Measurements from ENCODE around the gene IGFBP4.

DNA sequence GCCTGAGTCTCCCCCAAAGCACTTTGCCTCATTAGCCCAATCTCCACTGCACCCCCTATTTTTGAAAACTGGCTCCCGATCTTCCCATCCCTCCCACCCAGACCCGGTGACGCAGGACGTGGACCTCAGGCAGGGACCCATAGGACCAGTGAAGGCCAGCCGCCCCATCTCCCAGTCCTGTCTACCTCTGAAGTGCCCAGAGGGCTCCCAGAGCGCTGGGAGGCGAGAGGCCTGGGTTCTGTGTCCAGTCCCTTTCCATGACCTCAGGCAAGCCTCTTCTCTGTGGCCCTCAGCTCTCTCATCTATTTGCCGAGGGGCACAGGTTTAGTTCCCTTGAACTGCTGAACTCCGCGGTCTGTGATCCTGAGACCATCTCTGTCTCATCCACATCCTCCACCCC is 57.5 kb downstream of the IGFBP4 start:
- TF ChIP-seq, protein P1, sequence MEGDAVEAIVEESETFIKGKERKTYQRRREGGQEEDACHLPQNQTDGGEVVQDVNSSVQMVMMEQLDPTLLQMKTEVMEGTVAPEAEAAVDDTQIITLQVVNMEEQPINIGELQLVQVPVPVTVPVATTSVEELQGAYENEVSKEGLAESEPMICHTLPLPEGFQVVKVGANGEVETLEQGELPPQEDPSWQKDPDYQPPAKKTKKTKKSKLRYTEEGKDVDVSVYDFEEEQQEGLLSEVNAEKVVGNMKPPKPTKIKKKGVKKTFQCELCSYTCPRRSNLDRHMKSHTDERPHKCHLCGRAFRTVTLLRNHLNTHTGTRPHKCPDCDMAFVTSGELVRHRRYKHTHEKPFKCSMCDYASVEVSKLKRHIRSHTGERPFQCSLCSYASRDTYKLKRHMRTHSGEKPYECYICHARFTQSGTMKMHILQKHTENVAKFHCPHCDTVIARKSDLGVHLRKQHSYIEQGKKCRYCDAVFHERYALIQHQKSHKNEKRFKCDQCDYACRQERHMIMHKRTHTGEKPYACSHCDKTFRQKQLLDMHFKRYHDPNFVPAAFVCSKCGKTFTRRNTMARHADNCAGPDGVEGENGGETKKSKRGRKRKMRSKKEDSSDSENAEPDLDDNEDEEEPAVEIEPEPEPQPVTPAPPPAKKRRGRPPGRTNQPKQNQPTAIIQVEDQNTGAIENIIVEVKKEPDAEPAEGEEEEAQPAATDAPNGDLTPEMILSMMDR (IDR thresholded peaks at IDR 0.05): no peak
- TF ChIP-seq POLR2A (IDR thresholded peaks at IDR 0.05) (no peak), EP300 (IDR thresholded peaks at IDR 0.05) (no peak), POLR2AphosphoS5 (IDR thresholded peaks at IDR 0.05) (no peak)

Measured in sigmoid colon (tissue), 4 donors.